HEK293T (cell line): ENCODE data around the gene HOXB4.

Experiments used
- BHLHE40 ChIP-seq: fragments of 450-650 bp; IDR thresholded peaks from 2 replicates; pipeline ENCODE4 v1.6.1; 2016; ENCODE audit warnings: mild to moderate bottlenecking, moderate library complexity, borderline replicate concordance
- FOXM1 ChIP-seq: fragments of 450-650 bp; IDR thresholded peaks from 2 replicates; pipeline ENCODE4 v1.6.1; 2017; ENCODE audit warnings: mild to moderate bottlenecking, borderline replicate concordance
- NFRKB ChIP-seq: fragments of 450-650 bp; IDR thresholded peaks from 2 replicates; pipeline ENCODE4 v1.6.1; 2016; ENCODE audit warnings: mild to moderate bottlenecking, moderate library complexity
- TARDBP ChIP-seq: fragments of 450-650 bp; IDR thresholded peaks from 2 replicates; pipeline ENCODE4 v1.6.1; 2016
- TF ChIP-seq, protein P1 (sequence below): fragments of 450-650 bp; IDR thresholded peaks from 2 replicates; pipeline ENCODE4 v1.6.1; 2016

DNA sequence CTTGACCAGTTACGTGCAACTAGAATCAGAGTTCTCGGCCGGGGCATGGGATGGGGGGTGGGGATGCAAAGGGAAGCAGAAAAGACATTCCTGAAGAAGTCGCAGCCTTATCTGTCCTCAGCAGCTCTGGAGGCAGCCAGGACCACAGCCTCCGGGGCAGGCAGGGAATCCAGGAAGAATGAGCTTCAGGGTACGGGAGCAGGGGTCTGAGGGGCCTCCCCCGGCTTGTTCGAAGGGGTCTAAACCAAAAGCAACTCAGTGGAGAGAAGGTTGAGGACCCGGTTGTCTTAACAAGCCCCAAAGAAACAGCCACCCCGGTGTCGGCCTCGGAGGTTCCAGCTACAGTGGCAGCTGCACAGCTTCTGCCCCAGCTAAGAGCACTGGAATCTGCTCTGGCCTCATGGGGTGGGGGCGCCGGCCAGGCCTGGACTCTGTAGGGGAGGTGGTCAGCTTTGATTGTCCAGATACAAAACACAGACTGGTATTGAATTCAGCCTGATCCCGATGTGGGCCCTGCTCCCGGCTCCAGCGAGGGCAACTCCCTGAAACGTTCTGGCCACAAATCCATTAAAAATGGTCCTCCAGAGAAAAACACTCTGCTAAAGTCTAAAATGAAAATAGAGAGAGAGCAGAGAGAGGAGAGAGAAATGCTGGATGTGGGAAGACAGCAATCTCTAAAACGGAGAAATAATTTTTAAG is 7.7 kb downstream of the HOXB4 start:
- TF ChIP-seq FOXM1 (no peak), NFRKB (no peak), BHLHE40 (no peak), TARDBP (no peak)
- TF ChIP-seq, protein P1, sequence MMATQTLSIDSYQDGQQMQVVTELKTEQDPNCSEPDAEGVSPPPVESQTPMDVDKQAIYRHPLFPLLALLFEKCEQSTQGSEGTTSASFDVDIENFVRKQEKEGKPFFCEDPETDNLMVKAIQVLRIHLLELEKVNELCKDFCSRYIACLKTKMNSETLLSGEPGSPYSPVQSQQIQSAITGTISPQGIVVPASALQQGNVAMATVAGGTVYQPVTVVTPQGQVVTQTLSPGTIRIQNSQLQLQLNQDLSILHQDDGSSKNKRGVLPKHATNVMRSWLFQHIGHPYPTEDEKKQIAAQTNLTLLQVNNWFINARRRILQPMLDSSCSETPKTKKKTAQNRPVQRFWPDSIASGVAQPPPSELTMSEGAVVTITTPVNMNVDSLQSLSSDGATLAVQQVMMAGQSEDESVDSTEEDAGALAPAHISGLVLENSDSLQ = no peak
